GM12874 (cell line): ENCODE measurements around the gene SLC22A23.

Experiments
- CTCF ChIP-seq: IDR thresholded peaks from 2 replicates; pipeline ENCODE4 v1.5.1; 2011; ENCODE audit warnings: low read depth, mild to moderate bottlenecking, control low read depth, low read length, moderate library complexity; ENCODE audit not compliant: insufficient read depth

The SLC22A23 gene

GRCh38 chr6:3415490-3415889, 41.4 kb downstream of the SLC22A23 start:
- no peak for TF ChIP-seq CTCF

- TF ChIP-seq CTCF, result no peak
Observed at GRCh38 chr6:3415082-3415453, 41.8 kb downstream of the SLC22A23 start.

- TF ChIP-seq CTCF, result no peak
Observed at GRCh38 chr6:3414327-3415081, 42.3 kb downstream of the SLC22A23 start.

- TF ChIP-seq CTCF, result no peak
Observed at GRCh38 chr6:3413592-3413991, 43.3 kb downstream of the SLC22A23 start.

- no peak for TF ChIP-seq CTCF
Observed at GRCh38 chr6:3412779-3413500, 43.9 kb downstream of the SLC22A23 start.

DNA sequence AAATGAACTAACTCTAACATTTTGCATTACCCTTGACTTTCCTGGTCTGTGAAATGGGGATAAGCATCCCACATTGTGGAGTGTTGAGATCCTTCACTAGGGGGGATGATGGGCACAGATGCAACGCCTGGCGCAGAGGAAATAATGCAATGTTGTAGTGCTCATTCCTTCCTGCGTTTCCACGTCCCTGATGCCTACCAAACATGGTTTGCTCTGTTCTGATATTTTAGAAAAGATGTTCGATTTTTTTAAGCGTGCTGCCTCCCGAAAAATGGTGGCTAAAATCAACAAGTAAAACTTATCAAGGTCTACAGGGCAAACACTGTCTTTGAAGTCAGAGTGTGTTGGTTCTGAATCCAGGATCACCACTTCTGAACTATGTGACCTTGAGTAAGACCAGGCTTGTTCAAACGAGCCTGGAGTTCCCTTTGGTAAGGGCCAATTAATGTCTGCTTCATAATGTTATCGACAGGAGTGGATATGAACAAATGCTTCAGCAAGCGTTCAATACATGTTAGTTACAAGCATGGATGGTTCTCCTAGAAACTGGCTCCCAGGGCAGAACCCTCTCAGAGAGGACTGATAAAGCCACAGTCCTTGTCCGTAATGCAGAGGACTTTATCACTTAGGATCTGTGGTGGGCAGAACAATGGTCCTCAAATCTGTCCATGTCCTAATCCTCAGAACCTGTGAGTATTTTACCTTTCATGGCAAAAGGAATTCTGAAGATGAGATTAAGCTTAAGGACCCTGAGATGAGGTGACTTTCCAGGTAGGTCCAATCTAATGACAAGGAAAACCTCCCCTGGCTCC, 44.7 kb downstream of the SLC22A23 start:
- no peak for TF ChIP-seq CTCF
